Subcutaneous adipose tissue (tissue), 4 donors: ENCODE data around the gene REV3L. TPM values are rescaled to one million over a fixed set of nuclear protein-coding genes. Genes with fewer than 3 reads are reported as not detected.

Experiments
- total RNA-seq, 4 donors: library from RNA; depleted of rRNA; stranded (reverse); fragments of >200 nt; gene quantifications; one replicate each; pipeline ENCODE4 v1.1.0, GENCODE V29; 2016
- TF ChIP-seq, protein P1 (sequence below): fragments of 450-650 bp; IDR thresholded peaks from one replicate; pipeline ENCODE4 v1.5.1; 2016; ENCODE audit warnings: low read depth, mild to moderate bottlenecking, control low read depth, antibody characterized with exemption, moderate library complexity

REV3L gene
- total RNA-seq, 4 donors from 2014 or later = 94.7 to 140 (median 106) TPM

DNA sequence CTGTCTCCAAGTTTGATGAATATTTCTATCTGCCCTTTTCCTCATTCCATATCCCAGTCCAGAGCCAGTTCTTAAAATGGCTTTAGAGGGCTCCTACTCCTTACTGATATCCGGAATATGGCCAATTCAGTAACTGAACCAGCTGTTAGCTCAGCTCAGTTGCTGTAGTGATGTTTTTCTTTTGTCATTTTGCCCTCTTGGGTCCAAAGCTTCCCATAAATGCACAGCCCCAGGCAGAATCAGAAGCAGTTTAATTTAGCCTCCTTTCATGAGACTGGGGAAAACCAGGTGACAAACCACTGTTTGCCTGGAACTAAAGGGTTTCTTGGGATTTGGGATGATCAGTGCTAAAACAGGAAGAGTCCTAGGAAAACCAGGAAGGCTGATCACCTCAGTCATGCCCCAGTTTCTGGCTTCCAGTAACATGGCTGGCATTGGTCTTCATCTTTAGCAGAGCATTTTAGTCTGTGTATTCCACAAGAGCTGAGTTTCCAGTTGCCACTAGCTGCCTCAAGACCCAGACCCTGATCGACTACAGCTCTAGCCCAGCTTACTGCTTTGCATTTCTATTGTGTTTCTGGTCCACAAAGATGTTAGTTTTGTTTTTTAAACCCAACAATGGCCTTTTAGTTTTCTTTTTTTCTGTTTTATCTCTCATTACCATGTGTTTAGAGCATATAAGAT lies 40.6 kb upstream of the REV3L start:
- TF ChIP-seq, protein P1, sequence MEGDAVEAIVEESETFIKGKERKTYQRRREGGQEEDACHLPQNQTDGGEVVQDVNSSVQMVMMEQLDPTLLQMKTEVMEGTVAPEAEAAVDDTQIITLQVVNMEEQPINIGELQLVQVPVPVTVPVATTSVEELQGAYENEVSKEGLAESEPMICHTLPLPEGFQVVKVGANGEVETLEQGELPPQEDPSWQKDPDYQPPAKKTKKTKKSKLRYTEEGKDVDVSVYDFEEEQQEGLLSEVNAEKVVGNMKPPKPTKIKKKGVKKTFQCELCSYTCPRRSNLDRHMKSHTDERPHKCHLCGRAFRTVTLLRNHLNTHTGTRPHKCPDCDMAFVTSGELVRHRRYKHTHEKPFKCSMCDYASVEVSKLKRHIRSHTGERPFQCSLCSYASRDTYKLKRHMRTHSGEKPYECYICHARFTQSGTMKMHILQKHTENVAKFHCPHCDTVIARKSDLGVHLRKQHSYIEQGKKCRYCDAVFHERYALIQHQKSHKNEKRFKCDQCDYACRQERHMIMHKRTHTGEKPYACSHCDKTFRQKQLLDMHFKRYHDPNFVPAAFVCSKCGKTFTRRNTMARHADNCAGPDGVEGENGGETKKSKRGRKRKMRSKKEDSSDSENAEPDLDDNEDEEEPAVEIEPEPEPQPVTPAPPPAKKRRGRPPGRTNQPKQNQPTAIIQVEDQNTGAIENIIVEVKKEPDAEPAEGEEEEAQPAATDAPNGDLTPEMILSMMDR = no peak

DNA sequence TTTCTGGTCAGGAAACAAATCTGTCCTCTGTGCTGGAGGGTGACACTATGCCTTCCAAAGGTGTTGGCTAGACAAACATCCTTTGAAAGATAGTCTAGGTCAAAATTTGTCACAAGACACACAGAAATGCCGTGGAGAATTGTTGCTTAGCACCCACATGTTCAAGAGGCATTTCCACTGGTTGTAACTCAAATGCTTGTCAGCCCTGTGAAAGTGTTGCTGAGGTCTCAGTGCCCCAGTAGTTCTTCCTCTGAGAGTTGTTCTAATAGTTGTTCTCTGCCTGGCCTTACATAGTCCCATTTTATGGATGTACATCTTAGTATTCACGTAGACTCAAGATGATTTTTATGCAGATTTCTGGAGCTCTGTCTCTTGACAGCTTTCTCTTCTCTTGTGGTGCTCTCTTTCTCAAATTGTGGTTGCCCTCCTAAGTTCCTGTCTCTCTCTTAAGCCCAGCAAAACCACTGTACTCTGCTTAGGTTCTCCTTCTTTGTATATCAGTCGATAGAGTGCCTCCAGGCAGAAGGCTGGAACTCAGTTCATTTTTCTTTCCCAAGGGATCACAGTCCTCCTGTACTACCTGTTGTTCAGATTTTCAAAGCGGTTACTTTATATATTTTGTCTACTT lies 39.5 kb upstream of the REV3L start:
- TF ChIP-seq, protein P1 = no peak

DNA sequence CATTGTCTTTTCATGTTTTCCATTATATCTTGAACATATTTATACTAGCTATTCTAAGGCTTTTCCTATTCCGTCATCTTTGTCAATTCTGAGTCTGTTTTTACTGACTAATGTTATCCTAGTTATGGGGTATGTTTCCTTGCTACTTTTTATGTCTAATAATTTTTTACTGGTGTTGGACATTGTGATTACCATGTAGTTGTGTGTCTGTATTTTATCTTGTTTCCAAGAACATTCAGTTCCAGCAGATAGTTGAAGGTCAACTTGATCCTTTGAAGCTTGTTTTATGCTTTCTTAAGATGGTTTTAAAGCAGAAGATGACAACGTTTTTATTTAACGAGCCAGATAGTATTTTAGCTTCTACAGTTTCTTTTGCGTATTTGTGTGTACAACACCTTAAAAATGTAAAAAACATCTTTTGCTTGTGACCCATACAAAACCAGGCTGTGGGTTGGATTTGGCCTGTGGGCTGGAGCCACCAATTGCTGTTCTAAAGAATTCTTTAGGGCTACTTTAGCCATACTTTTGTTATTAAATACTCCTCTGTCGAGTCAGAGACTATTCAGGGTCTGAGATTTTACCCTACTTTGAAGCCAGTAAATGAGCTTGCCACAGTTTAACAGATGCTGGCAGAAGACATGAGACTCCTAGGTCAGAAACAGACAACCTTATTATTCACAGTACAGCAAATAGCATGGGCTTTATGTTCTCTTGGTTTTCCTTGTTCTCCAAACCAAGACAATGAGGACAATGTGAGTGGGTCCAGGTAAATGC lies 38.7 kb upstream of the REV3L start:
- TF ChIP-seq, protein P1 = no peak

DNA sequence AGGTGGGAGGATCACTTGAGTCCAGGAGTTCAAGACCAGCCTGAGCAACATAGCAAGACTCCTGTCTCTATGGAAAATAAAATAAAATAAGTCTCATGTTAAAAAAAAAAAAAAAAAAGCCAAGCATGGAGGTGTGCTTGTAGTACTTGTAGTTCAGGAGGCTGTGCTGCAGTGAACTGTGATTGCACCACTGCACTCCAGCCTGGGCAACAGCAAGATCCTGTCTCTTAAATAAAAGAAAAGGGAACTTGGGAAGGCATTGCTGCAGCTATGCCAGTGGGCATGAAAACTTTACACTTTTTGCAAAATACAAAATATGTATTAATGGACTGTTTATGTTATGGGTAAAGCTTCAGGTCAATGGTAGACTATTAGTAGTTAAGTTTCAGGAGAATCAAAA lies 37.5 kb upstream of the REV3L start:
- TF ChIP-seq, protein P1 = no peak

DNA sequence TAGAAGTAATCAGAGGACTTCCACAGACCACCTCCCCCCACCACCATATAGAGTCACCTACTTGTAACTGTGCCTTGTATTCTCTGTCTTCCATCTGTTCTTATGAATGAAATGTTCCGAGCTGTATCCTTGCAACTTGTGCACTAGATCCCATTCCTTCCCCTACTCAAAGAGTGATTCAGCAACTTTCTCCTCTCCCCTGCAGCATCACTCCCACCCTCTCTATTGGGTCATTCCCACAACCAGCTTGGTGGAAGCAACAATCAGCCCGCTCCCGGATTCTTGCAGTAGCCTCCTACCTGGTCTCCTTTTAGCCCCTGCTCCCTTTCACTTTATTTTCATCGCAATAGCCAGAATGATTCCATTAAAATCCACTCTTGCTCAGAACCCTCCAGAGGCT lies 34.9 kb upstream of the REV3L start:
- TF ChIP-seq, protein P1 = no peak

DNA sequence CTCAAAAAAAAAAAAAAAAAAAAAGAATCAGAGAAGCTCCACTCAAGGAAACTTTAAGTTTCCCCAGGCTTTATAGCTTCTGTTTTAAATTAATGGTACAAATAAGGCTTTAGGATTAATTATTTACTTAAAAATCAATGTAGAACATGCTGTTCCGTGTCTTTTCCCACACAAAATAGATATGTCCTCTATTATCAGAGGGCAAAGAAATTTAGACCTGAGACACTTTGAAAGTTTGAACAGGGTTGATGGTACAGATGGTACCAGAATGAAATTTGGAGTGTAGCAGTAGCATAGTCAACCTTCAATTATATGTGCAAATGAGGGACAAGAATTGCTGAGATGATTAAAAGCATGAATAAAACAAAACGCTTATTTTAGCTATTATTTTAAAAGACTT lies 32.2 kb upstream of the REV3L start:
- TF ChIP-seq, protein P1 = no peak

DNA sequence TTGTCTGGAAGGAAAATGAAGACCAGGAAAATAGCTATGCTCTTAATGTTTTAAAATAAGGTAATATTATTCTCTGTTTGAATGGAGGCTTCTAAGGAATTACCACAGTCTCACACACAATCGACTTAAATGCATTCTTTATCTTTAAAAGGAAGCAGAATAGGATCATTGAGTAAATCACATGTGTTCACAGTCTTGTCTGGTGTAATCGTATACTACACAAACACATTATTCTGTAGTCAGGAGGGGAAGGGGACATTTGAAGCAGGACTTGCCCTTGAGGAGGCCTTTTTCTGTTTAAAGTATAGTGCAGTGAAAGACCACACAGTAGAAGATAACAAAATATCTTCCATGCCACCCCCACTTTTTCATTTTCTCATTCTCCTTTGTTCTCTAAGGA lies 20.6 kb upstream of the REV3L start:
- TF ChIP-seq, protein P1 = no peak
